RWPE2 (cell line): Measurements from ENCODE around the gene FARS2.
A peak's percentile ranks its signal among the peaks of the same experiment; 100 is the strongest.

ENCODE experiments used
- ATAC-seq: fragments of 200-7000 bp; cut with Tn5 transposase; 3 replicates; pipeline ENCODE4 v1.9.1; 2021; ENCODE audit warnings: low read depth
- DNase-seq: peaks from one replicate; pipeline ENCODE4 v3.0.0-alpha.2; 2020; ENCODE audit warnings: low spot score
- H3K27ac ChIP-seq: fragments of 450-650 bp; 2 replicates; pipeline ENCODE4 v1.5.1; 2017; ENCODE audit warnings: mild to moderate bottlenecking; ENCODE audit not compliant: poor library complexity, severe bottlenecking
- H3K27me3 ChIP-seq: fragments of 250-450 bp; sonication (Bioruptor Pico); 2 replicates; pipeline ENCODE4 v1.5.1; 2021; ENCODE audit warnings: mild to moderate bottlenecking, moderate library complexity; ENCODE audit not compliant: insufficient read depth, poor library complexity, severe bottlenecking
- H3K36me3 ChIP-seq: fragments of 250-450 bp; sonication (Bioruptor Pico); 2 replicates; pipeline ENCODE4 v1.5.1; 2020; ENCODE audit warnings: low read depth, mild to moderate bottlenecking, moderate library complexity
- H3K4me1 ChIP-seq: fragments of 250-450 bp; sonication (Bioruptor Pico); 2 replicates; pipeline ENCODE4 v1.5.1; 2021; ENCODE audit warnings: mild to moderate bottlenecking, moderate library complexity; ENCODE audit not compliant: insufficient read depth, poor library complexity, severe bottlenecking
- H3K4me3 ChIP-seq: fragments of 250-450 bp; sonication (Bioruptor Pico); 2 replicates; pipeline ENCODE4 v1.5.1; 2021; ENCODE audit warnings: mild to moderate bottlenecking, moderate library complexity; ENCODE audit not compliant: severe bottlenecking
- H3K9me3 ChIP-seq: fragments of 250-450 bp; sonication (Bioruptor Pico); 2 replicates; pipeline ENCODE4 v1.5.1; 2021; ENCODE audit warnings: mild to moderate bottlenecking, moderate library complexity; ENCODE audit not compliant: severe bottlenecking
- CTCF ChIP-seq: fragments of 450-650 bp; IDR thresholded peaks from one replicate; pipeline ENCODE4 v1.5.1; 2017; ENCODE audit warnings: mild to moderate bottlenecking, moderate library complexity; ENCODE audit not compliant: poor library complexity, severe bottlenecking

The FARS2 gene

GRCh38 chr6:5247201-5247600 is 14.1 kb upstream of the FARS2 start:
- Histone ChIP-seq H3K4me3 (no peak overlapping the region), H3K9me3 (no peaks in the 10 kb centered on the region), H3K27me3 (no peaks in the 10 kb centered on the region), H3K27ac (no peak overlapping the region), H3K4me1 (peaks cover 29% of the 10 kb centered on the region), H3K36me3 (peaks cover 5% of the 10 kb centered on the region; the same call in 1 of the 2 replicates)
- TF ChIP-seq CTCF, result no peak
- ATAC-seq, result no peak
- no peak for DNase-seq

GRCh38 chr6:5248302-5249098 is 12.8 kb upstream of the FARS2 start:
- DNase-seq, result no peak
- H3K36me3 ChIP-seq, result peaks cover 9% of the 10 kb centered on the region; the same call in 1 of the 2 replicates
- ATAC-seq, result no peak
- H3K4me3 ChIP-seq, result no peak overlapping the region
- H3K4me1 ChIP-seq, result peaks cover 29% of the 10 kb centered on the region
- TF ChIP-seq CTCF, result no peak
- H3K27me3 ChIP-seq, result no peaks in the 10 kb centered on the region
- H3K9me3 ChIP-seq, result no peaks in the 10 kb centered on the region
- peak overlapping the region; percentile 51 for H3K27ac ChIP-seq

- ATAC-seq, result peak; percentile 89
These were observed 11.7 kb upstream of the FARS2 start for GRCh38 chr6:5249451-5250122.

GRCh38 chr6:5250451-5250850 is 10.9 kb upstream of the FARS2 start:
- Histone ChIP-seq H3K27me3 (no peaks in the 10 kb centered on the region), H3K27ac (peak overlapping the region; percentile 51), H3K4me3 (no peak overlapping the region), H3K4me1 (peaks cover 29% of the 10 kb centered on the region), H3K36me3 (peaks cover 14% of the 10 kb centered on the region; the same call in 1 of the 2 replicates), H3K9me3 (no peaks in the 10 kb centered on the region)
- DNase-seq, result no peak
- ATAC-seq, result peak; percentile 55; the same call in 2 of the 3 replicates
- no peak for TF ChIP-seq CTCF

More at GRCh38 chr6:5249451-5250122, 11.7 kb upstream of the FARS2 start:
- peak overlapping the region; percentile 51 for H3K27ac ChIP-seq
- no peak for TF ChIP-seq CTCF
- no peak for DNase-seq
- H3K4me3 ChIP-seq, result no peak overlapping the region
- H3K9me3 ChIP-seq, result no peaks in the 10 kb centered on the region
- H3K36me3 ChIP-seq, result peaks cover 14% of the 10 kb centered on the region; the same call in 1 of the 2 replicates
- peaks cover 29% of the 10 kb centered on the region for H3K4me1 ChIP-seq
- H3K27me3 ChIP-seq, result no peaks in the 10 kb centered on the region
